WTC11 (cell line): ENCODE data around the gene HRC. TPM values are rescaled to one million over a fixed set of nuclear protein-coding genes. Genes with fewer than 3 reads are reported as not detected.

ENCODE experiments used
- AFF4 ChIP-seq: sonication (generic); formaldehyde crosslinking; IDR thresholded peaks from 2 replicates; pipeline ENCODE4 v1.8.1; 2023; ENCODE audit warnings: mild to moderate bottlenecking, missing genetic modification reagents, borderline replicate concordance
- ARID4B ChIP-seq: sonication (generic); formaldehyde crosslinking; IDR thresholded peaks from 2 replicates; pipeline ENCODE4 v1.8.0; 2023; ENCODE audit warnings: missing genetic modification reagents, mild to moderate bottlenecking, borderline replicate concordance
- ATF1 ChIP-seq: sonication (generic); formaldehyde crosslinking; IDR thresholded peaks from 2 replicates; pipeline ENCODE4 v1.8.1; 2023; ENCODE audit warnings: mild to moderate bottlenecking, moderate library complexity, missing genetic modification reagents
- ATF2 ChIP-seq: sonication (generic); formaldehyde crosslinking; IDR thresholded peaks from 2 replicates; pipeline ENCODE4 v1.8.1; 2022; ENCODE audit warnings: low read depth, missing genetic modification reagents, borderline replicate concordance
- CBFB ChIP-seq: sonication (generic); formaldehyde crosslinking; IDR thresholded peaks from 2 replicates; pipeline ENCODE4 v1.8.1; 2022; ENCODE audit warnings: mild to moderate bottlenecking, low read depth, missing genetic modification reagents
- ESRRA ChIP-seq: sonication (generic); formaldehyde crosslinking; IDR thresholded peaks from 2 replicates; pipeline ENCODE4 v1.8.1; 2022; ENCODE audit warnings: mild to moderate bottlenecking, missing genetic modification reagents, borderline replicate concordance
- GABPB1 ChIP-seq: sonication (generic); formaldehyde crosslinking; IDR thresholded peaks from 2 replicates; pipeline ENCODE4 v1.8.1; 2023; ENCODE audit warnings: mild to moderate bottlenecking, missing genetic modification reagents
- NFYB ChIP-seq: sonication (generic); formaldehyde crosslinking; conservative IDR thresholded peaks from 2 replicates; pipeline ENCODE4 v1.8.0; 2022; ENCODE audit warnings: low read depth, missing genetic modification reagents
- NR2C2 ChIP-seq: sonication (generic); formaldehyde crosslinking; IDR thresholded peaks from 2 replicates; pipeline ENCODE4 v1.8.0; 2022; ENCODE audit warnings: mild to moderate bottlenecking, missing genetic modification reagents
- PREB ChIP-seq: sonication (generic); formaldehyde crosslinking; IDR thresholded peaks from 2 replicates; pipeline ENCODE4 v1.8.1; 2022; ENCODE audit warnings: mild to moderate bottlenecking, missing genetic modification reagents, moderate library complexity, borderline replicate concordance
- SMAD4 ChIP-seq: sonication (generic); formaldehyde crosslinking; IDR thresholded peaks from 2 replicates; pipeline ENCODE4 v1.8.0; 2022; ENCODE audit warnings: mild to moderate bottlenecking, missing genetic modification reagents
- STAT6 ChIP-seq: sonication (generic); formaldehyde crosslinking; conservative IDR thresholded peaks from 2 replicates; pipeline ENCODE4 v1.8.1; 2023; ENCODE audit warnings: mild to moderate bottlenecking, low read depth, missing genetic modification reagents, moderate library complexity
- TCF7 ChIP-seq: sonication (generic); formaldehyde crosslinking; IDR thresholded peaks from 2 replicates; pipeline ENCODE4 v1.8.0; 2022; ENCODE audit warnings: mild to moderate bottlenecking, low read depth, missing genetic modification reagents, moderate library complexity
- TEAD1 ChIP-seq: sonication (generic); formaldehyde crosslinking; IDR thresholded peaks from 2 replicates; pipeline ENCODE4 v1.8.0; 2022; ENCODE audit warnings: mild to moderate bottlenecking, missing genetic modification reagents
- ZBTB21 ChIP-seq: sonication (generic); formaldehyde crosslinking; IDR thresholded peaks from 2 replicates; pipeline ENCODE4 v1.8.1; 2023; ENCODE audit warnings: mild to moderate bottlenecking, missing genetic modification reagents, borderline replicate concordance
- ZNF263 ChIP-seq: sonication (generic); formaldehyde crosslinking; IDR thresholded peaks from 2 replicates; pipeline ENCODE4 v1.8.1; 2022; ENCODE audit warnings: low read depth, mild to moderate bottlenecking, moderate library complexity, missing genetic modification reagents
- ZNF396 ChIP-seq: fragments of 250-450 bp; sonication (Bioruptor Pico); IDR thresholded peaks from 2 replicates; pipeline ENCODE4 v1.8.0; 2021; ENCODE audit warnings: mild to moderate bottlenecking, moderate library complexity, borderline replicate concordance
- ZNF416 ChIP-seq: fragments of 250-450 bp; sonication (Bioruptor Pico); IDR thresholded peaks from 2 replicates; pipeline ENCODE4 v1.9.0; 2021; ENCODE audit warnings: mild to moderate bottlenecking, inconsistent platforms
- ZNF512 ChIP-seq: sonication (generic); formaldehyde crosslinking; IDR thresholded peaks from 2 replicates; pipeline ENCODE4 v1.8.1; 2022; ENCODE audit warnings: missing genetic modification reagents, borderline replicate concordance
- total RNA-seq: library from RNA; stranded (reverse); gene quantifications from 3 replicates; pipeline ENCODE4 v1.2.3, GENCODE V29; 2021

The HRC gene
- total RNA-seq, 1 experiment from 2014 or later: 1.9 TPM

GRCh38 chr19:49145573-49146407, 9.4 kb downstream of the HRC start (continued):
- TF ChIP-seq STAT6 (CRISPR knock-in tag) (no peak), ZNF396 (no peak), ATF2 (CRISPR knock-in tag) (no peak), ZNF416 (CRISPR knock-in tag) (no peak), PREB (no peak), NFYB (CRISPR knock-in tag) (no peak), ATF1 (CRISPR knock-in tag) (no peak), GABPB1 (CRISPR knock-in tag) (no peak), TEAD1 (0 out of 2 replicates have a peak, but pooled peaks have one; percentile 12), CBFB (CRISPR knock-in tag) (no peak), AFF4 (CRISPR knock-in tag) (no peak), ARID4B (CRISPR knock-in tag) (no peak), ESRRA (no peak), ZNF512 (CRISPR knock-in tag) (no peak), ZBTB21 (CRISPR knock-in tag) (peak; percentile 42; the same call in 1 of the 2 replicates), ZNF263 (CRISPR knock-in tag) (no peak), SMAD4 (CRISPR knock-in tag) (no peak), TCF7 (CRISPR knock-in tag) (no peak), NR2C2 (no peak)
